Measurements from ENCODE around the gene REEP3.

GRCh38 chr10:63505562-63505961, 15.6 kb upstream of the REEP3 start:
- TF ChIP-seq EZH2phosphoT487 (IDR thresholded peaks at IDR 0.05; ENCODE audit: insufficient read depth, low read depth) (no peak), EZH2 (IDR thresholded peaks at IDR 0.05; ENCODE audit: insufficient read depth, poor library complexity, severe bottlenecking) (no peak)
